Transverse colon (tissue), 4 donors: Measurements from ENCODE around the gene ADAMTS8. TPM values are rescaled to one million over a fixed set of nuclear protein-coding genes. Genes with fewer than 3 reads are reported as not detected.

Experiments
- DNase-seq: peaks from one replicate; pipeline ENCODE4 v3.0.0-alpha.2; 2019
- H3K27ac ChIP-seq, 4 donors: fragments of 200-600 bp; sonication (generic); 2 replicates each; pipeline ENCODE4 v1.5.1; 2016 to 2018; ENCODE audit warnings: inconsistent platforms in 4 of 4
- H3K27me3 ChIP-seq: fragments of 200-600 bp; sonication (generic); 2 replicates; pipeline ENCODE4 v1.5.1; 2017; ENCODE audit warnings: inconsistent platforms
- H3K36me3 ChIP-seq, 4 donors: fragments of 200-600 bp; sonication (generic); 2 replicates each; pipeline ENCODE4 v1.5.1; 2017 to 2019; ENCODE audit warnings: inconsistent platforms in 4 of 4
- H3K4me1 ChIP-seq, 4 donors: fragments of 200-600 bp; sonication (generic); 2 replicates each; pipeline ENCODE4 v1.5.1; 2017 to 2020; ENCODE audit warnings: inconsistent platforms in 4 of 4
- H3K4me3 ChIP-seq, 4 donors: fragments of 200-600 bp; sonication (generic); 1 replicate in 1 of 4; 2 replicates in 3 of 4; pipeline versions ENCODE4 v1.5.1 to v1.6.1; 2017 to 2019; ENCODE audit warnings: inconsistent platforms in 4 of 4
- H3K9me3 ChIP-seq, 2 donors: fragments of 200-600 bp; sonication (generic); 2 replicates each; pipeline ENCODE4 v1.5.1; 2017 to 2019; ENCODE audit warnings: inconsistent platforms in 2 of 2
- EP300 ChIP-seq: sonication (generic); formaldehyde crosslinking; IDR thresholded peaks from one replicate; pipeline ENCODE4 v1.6.1; 2017; ENCODE audit warnings: antibody characterized with exemption, low read depth
- POLR2A ChIP-seq: fragments of 450-650 bp; IDR thresholded peaks from one replicate; pipeline ENCODE4 v1.6.1; 2016; ENCODE audit warnings: antibody characterized with exemption, mild to moderate bottlenecking, moderate library complexity
- POLR2AphosphoS5 ChIP-seq, 3 donors: sonication (generic); formaldehyde crosslinking; IDR thresholded peaks; one replicate each; pipeline ENCODE4 v1.6.1; 2016; ENCODE audit warnings: antibody characterized with exemption in 3 of 3
- WGBS, 2 donors: methylation state at CpG; one replicate each; pipeline ENCODE4 v1.1.5; 2018; ENCODE audit warnings: low coverage in 1 of 2; 5-methylcytosine and 5-hydroxymethylcytosine counted together
- in situ Hi-C, 4 donors: fragments of 200-750 bp; cut with MboI; loops; one replicate each; pipeline versions ENCODE4 v1.15.0 to v1.15.1; 2017; ENCODE audit warnings: low sequenced_read_pairs in 3 of 4, low pct_ligation_motif_present in 1 of 4, low pct_unique_long_range_greater_than_20kb in 1 of 4
- intact Hi-C: fragments of 100-400 bp; cut with DNase I; formaldehyde crosslinking; loops from one replicate; pipeline ENCODE4 v1.15.1; 2023; ENCODE audit warnings: low total_unique reads
- total RNA-seq, 4 donors: library from RNA; depleted of rRNA; stranded (reverse); fragments of >200 nt; gene quantifications; one replicate each; pipeline ENCODE4 v1.1.0, GENCODE V29; 2016
- TF ChIP-seq, protein P1 (sequence below), 5 experiments: fragments of 200-600 bp in 3 of 5; fragments of 450-650 bp in 2 of 5; sonication (generic) in 3 of 5; IDR thresholded peaks; 1 replicate in 2 of 5; 2 replicates in 3 of 5; pipeline ENCODE4 v1.5.1; 2016 to 2017; ENCODE audit warnings: antibody characterized with exemption in 5 of 5, inconsistent platforms in 3 of 5, mild to moderate bottlenecking in 2 of 5, moderate library complexity in 1 of 5

The ADAMTS8 gene
- total RNA-seq, 4 donors from 2014 or later = 0.27 to 1.00 (median 0.95) TPM; not detected in 1

DNA sequence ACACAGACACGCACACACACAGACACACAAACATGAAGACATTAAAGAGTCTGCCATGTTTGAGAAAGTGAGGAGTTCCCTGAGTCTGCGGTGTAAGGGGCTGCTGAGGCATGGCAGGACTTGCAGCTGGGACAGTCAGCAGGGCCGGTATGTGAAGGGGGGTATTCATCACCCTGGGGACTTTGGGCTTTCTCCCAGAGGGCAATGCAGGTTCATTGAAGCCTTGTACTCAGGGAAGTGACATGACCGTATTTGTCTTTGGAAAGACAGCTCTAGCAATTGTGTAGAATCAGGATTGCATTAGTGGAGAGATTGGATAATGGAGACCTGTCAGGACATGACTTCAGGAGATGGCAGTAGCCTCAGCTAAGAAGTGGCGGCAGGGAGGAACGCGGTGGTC is 9.4 kb upstream of the ADAMTS8 start:
- Histone ChIP-seq H3K27ac (no peak overlapping the region), H3K36me3 (no peaks in the 10 kb centered on the region), H3K4me3 (no peak overlapping the region), H3K4me1 (peaks cover 5 to 10% (median 7%) of the 10 kb centered on the region in 4 donors), H3K27me3 (no peaks in the 10 kb centered on the region), H3K9me3 (no peaks in the 10 kb centered on the region)
- 87 to 98% methylated on average over 5 to 7 of the region's 7 CpGs for WGBS, 2 donors
- in situ Hi-C loops (loop anchor here in 3 of 4 donors (5.0 to 25.0 kb wide), 3 partner anchors 224 to 427 kb away; no protein-coding TSS in a partner anchor), intact Hi-C loops (loop anchor here (1.0 to 10.0 kb wide), 2 partner anchors 187 to 421 kb away; no protein-coding TSS in a partner anchor)
- TF ChIP-seq, protein P1, sequence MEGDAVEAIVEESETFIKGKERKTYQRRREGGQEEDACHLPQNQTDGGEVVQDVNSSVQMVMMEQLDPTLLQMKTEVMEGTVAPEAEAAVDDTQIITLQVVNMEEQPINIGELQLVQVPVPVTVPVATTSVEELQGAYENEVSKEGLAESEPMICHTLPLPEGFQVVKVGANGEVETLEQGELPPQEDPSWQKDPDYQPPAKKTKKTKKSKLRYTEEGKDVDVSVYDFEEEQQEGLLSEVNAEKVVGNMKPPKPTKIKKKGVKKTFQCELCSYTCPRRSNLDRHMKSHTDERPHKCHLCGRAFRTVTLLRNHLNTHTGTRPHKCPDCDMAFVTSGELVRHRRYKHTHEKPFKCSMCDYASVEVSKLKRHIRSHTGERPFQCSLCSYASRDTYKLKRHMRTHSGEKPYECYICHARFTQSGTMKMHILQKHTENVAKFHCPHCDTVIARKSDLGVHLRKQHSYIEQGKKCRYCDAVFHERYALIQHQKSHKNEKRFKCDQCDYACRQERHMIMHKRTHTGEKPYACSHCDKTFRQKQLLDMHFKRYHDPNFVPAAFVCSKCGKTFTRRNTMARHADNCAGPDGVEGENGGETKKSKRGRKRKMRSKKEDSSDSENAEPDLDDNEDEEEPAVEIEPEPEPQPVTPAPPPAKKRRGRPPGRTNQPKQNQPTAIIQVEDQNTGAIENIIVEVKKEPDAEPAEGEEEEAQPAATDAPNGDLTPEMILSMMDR (IDR thresholded peaks at IDR 0.05) = no peak
- TF ChIP-seq POLR2AphosphoS5 (IDR thresholded peaks at IDR 0.05) (no peak), POLR2A (no peak), EP300 (no peak)
- no peak for DNase-seq

DNA sequence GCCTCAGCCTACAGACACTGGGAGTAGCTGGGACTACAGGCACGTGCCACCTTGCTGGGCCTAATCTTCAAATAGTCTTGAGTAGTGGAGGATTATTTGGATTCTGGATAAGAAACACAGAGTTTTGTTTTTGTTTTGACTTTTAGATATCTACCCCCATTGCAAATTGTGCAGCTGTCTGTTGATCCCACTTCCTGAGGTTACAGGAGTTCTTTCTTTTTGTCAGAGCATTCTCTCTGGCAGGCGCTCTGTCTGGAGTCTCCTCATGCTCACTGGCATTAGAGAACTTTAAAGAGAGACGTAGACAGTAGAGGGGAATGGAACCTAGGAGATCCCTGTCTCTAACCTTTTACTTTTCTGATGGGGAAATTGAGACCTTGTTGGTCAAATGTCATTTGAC is 7.8 kb upstream of the ADAMTS8 start:
- DNase-seq = no peak
- no peaks in the 10 kb centered on the region for H3K9me3 ChIP-seq
- no peak for TF ChIP-seq POLR2AphosphoS5 (IDR thresholded peaks at IDR 0.05)
- H3K27ac ChIP-seq = no peak overlapping the region
- in situ Hi-C loops (loop anchor here in 3 of 4 donors (5.0 to 25.0 kb wide), 3 partner anchors 226 to 429 kb away; no protein-coding TSS in a partner anchor), intact Hi-C loops (loop anchor here (10.0 kb wide), 1 partner anchor 189 kb away; no protein-coding TSS in a partner anchor)
- no peak overlapping the region for H3K4me3 ChIP-seq
- no peaks in the 10 kb centered on the region for H3K27me3 ChIP-seq
- 44 to 79% methylated on average over 1 to 3 of the region's 3 CpGs for WGBS, 2 donors
- peaks cover 5 to 10% (median 7%) of the 10 kb centered on the region in 4 donors for H3K4me1 ChIP-seq
- H3K36me3 ChIP-seq = no peaks in the 10 kb centered on the region

DNA sequence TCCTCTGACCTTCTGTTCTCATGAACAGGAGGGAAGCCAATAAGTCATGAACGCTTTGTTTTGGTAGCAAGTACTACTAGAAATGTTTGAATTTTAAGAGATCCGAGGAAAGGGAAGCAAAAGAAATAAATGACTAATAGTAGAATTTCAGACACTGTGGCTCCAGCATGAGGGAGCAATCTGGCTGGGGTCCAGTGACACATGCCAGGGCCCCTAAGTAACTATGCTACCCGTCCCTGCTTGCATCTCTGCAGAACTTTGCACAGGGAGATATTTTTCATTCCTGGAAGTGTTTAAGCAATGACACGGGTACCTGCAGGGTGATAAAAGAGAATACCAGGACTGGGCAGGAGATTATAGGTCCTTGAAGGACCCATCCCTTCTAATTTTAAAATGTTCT is 7.3 kb upstream of the ADAMTS8 start:
- no peak overlapping the region for H3K4me3 ChIP-seq
- intact Hi-C loops (loop anchor here (1.0 to 10.0 kb wide), 2 partner anchors 189 to 427 kb away; no protein-coding TSS in a partner anchor), in situ Hi-C loops (loop anchor here in 3 of 4 donors (5.0 to 25.0 kb wide), 3 partner anchors 227 to 429 kb away; no protein-coding TSS in a partner anchor)
- WGBS, 2 donors = 56 to 63% methylated on average over 4 of the region's 4 CpGs
- peaks cover 3% of the 10 kb centered on the region for H3K27me3 ChIP-seq
- TF ChIP-seq EP300 (no peak), POLR2AphosphoS5 (IDR thresholded peaks at IDR 0.05) (no peak), POLR2A (no peak)
- TF ChIP-seq, protein P1 (IDR thresholded peaks at IDR 0.05) = no peak
- H3K4me1 ChIP-seq = peaks cover 5 to 10% (median 7%) of the 10 kb centered on the region in 4 donors
- H3K9me3 ChIP-seq = no peaks in the 10 kb centered on the region
- no peak for DNase-seq
- H3K27ac ChIP-seq = no peak overlapping the region
- no peaks in the 10 kb centered on the region for H3K36me3 ChIP-seq

DNA sequence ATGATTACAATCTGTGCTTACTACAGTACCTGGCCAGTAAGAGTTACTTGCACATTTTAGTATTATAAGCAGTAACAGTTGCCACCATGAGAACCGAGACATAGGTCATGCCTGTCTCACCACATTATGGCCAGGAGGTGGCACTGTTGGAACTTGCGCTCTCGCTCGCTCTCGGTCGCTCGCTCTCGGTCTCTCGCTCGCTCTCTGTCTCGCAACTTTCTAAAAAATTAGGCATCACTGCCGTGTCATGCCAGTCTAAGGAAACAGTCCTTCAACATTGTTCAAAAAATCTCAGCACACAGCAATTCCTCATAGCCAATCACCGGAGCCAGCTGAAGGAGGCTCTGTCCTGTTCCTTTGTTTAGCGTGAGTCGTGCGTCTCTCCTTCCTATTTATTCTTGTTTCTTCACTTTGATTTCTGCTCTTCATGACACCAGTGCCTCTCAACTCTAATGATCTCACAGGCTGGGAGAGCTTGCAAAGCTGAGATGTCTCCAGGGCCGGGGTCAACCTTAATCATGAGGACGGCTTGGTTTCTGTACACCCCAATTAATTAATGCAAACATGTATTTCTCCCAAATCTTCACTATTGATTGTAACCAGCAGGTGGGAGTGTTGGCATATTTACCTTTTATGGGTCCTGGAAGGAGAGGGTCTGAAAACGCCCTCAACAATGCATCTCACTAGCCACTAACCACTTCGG is 6.3 kb upstream of the ADAMTS8 start:
- TF ChIP-seq POLR2A (no peak), POLR2AphosphoS5 (IDR thresholded peaks at IDR 0.05) (no peak), EP300 (no peak)
- TF ChIP-seq, protein P1 (IDR thresholded peaks at IDR 0.05) = peak; percentile 64 to 94 (median 73)
- Histone ChIP-seq H3K4me1 (peaks cover 5 to 10% (median 7%) of the 10 kb centered on the region in 4 donors), H3K4me3 (peak overlapping the region; percentile 31 to 56 (median 46)), H3K9me3 (no peaks in the 10 kb centered on the region), H3K36me3 (no peaks in the 10 kb centered on the region), H3K27ac (peak overlapping the region; percentile 39 to 80 (median 74)), H3K27me3 (peaks cover 13% of the 10 kb centered on the region)
- 0% methylated on average over 7 to 20 of the region's 20 CpGs for WGBS, 2 donors
- peak; percentile 74 for DNase-seq
- intact Hi-C loops = loop anchor here (1.0 to 10.0 kb wide), 3 partner anchors 190 to 458 kb away; no protein-coding TSS in a partner anchor
- in situ Hi-C loops = loop anchor here in 3 of 4 donors (5.0 to 25.0 kb wide), 3 partner anchors 228 to 430 kb away; no protein-coding TSS in a partner anchor
